ENCODE measurements around the gene ERAS. TPM values are rescaled to one million over a fixed set of nuclear protein-coding genes. Genes with fewer than 3 reads are reported as not detected.
A peak's percentile ranks its signal among the peaks of the same experiment; 100 is the strongest.

Gene ERAS
- polyA plus RNA-seq, 1 donor from 2014 or later, result 3.6 TPM

DNA sequence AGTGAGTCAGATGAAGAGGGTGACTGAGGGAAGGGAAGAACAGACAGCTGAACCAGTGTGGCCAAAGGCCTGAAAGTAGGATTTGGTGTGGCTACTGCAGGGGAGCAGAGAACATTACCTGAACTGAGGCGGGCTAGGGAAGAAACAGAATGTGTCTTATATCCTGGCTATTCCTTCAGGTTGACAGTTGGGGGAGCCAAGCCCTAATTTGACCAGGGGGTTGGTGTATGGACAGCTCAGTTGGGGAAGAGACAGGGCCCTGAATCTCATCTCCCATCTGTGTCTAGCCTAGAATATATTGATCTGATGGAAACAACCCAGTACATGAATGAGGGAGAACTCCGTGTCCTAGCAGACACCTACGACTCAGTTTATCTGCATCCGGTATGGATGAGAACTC is 20.2 kb upstream of the ERAS start:
- no peaks in the 10 kb centered on the region for H3K79me2 ChIP-seq (replicated peaks; ENCODE audit: insufficient read depth, low read length)
- H3K4me3 ChIP-seq (ENCODE audit: low read length), result no peak overlapping the region
- H3K4me2 ChIP-seq (ENCODE audit: low read length), result no peak overlapping the region
- no peaks in the 10 kb centered on the region for H3F3A ChIP-seq (ENCODE audit: insufficient read depth, low read length, poor library complexity, severe bottlenecking)
- no peaks in the 10 kb centered on the region for H3K36me3 ChIP-seq (ENCODE audit: insufficient read depth, low read length)
- H3K9me2 ChIP-seq (ENCODE audit: insufficient read depth, low read length), result no peaks in the 10 kb centered on the region
- H3K27ac ChIP-seq (ENCODE audit: low read length), result no peak overlapping the region
- TF ChIP-seq EP300 (conservative IDR thresholded peaks at IDR 0.05; ENCODE audit: poor library complexity, severe bottlenecking), result no peak
- TF ChIP-seq RAD21 (conservative IDR thresholded peaks at IDR 0.05), result peak; percentile 9
- TF ChIP-seq, protein P1, sequence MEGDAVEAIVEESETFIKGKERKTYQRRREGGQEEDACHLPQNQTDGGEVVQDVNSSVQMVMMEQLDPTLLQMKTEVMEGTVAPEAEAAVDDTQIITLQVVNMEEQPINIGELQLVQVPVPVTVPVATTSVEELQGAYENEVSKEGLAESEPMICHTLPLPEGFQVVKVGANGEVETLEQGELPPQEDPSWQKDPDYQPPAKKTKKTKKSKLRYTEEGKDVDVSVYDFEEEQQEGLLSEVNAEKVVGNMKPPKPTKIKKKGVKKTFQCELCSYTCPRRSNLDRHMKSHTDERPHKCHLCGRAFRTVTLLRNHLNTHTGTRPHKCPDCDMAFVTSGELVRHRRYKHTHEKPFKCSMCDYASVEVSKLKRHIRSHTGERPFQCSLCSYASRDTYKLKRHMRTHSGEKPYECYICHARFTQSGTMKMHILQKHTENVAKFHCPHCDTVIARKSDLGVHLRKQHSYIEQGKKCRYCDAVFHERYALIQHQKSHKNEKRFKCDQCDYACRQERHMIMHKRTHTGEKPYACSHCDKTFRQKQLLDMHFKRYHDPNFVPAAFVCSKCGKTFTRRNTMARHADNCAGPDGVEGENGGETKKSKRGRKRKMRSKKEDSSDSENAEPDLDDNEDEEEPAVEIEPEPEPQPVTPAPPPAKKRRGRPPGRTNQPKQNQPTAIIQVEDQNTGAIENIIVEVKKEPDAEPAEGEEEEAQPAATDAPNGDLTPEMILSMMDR (IDR thresholded peaks at IDR 0.05; ENCODE audit: poor library complexity, severe bottlenecking), result peak; percentile 13
- TF ChIP-seq REST (IDR thresholded peaks at IDR 0.05; ENCODE audit: borderline replicate concordance), result no peak
- no peak for TF ChIP-seq EZH2 (IDR thresholded peaks at IDR 0.05; ENCODE audit: borderline replicate concordance, insufficient read depth, low read length, poor library complexity, severe bottlenecking)
- no peak overlapping the region for H2AFZ ChIP-seq (ENCODE audit: low read depth, low read length)
- no peaks in the 10 kb centered on the region for H4K20me1 ChIP-seq (ENCODE audit: insufficient read depth)
- H3K9ac ChIP-seq (ENCODE audit: low read length), result no peak overlapping the region
- H3K9me3 ChIP-seq (ENCODE audit: low read length), result no peaks in the 10 kb centered on the region
- no peaks in the 10 kb centered on the region for H3K27me3 ChIP-seq (ENCODE audit: insufficient read depth, low read depth, low read length)

GRCh38 chrX:48813644-48814043 is 12.7 kb upstream of the ERAS start:
- TF ChIP-seq SMC3 (conservative IDR thresholded peaks at IDR 0.05; ENCODE audit: poor library complexity) (no peak), POLR2AphosphoS5 (IDR thresholded peaks at IDR 0.05) (no peak), RAD21 (conservative IDR thresholded peaks at IDR 0.05) (no peak), EP300 (conservative IDR thresholded peaks at IDR 0.05; ENCODE audit: poor library complexity, severe bottlenecking) (no peak), EZH2 (IDR thresholded peaks at IDR 0.05; ENCODE audit: borderline replicate concordance, insufficient read depth, low read length, poor library complexity, severe bottlenecking) (no peak), MXI1 (conservative IDR thresholded peaks at IDR 0.05; ENCODE audit: poor library complexity, severe bottlenecking) (no peak), REST (IDR thresholded peaks at IDR 0.05; ENCODE audit: borderline replicate concordance) (no peak), TAF1 (IDR thresholded peaks at IDR 0.05; ENCODE audit: low read depth) (no peak)
- TF ChIP-seq, protein P1 (IDR thresholded peaks at IDR 0.05; ENCODE audit: poor library complexity, severe bottlenecking), result no peak
- H3K36me3 ChIP-seq (ENCODE audit: insufficient read depth, low read length), result no peaks in the 10 kb centered on the region
- H3K9me3 ChIP-seq (ENCODE audit: low read length), result no peaks in the 10 kb centered on the region
- no peak overlapping the region for H3K27ac ChIP-seq (ENCODE audit: low read length)
- no peaks in the 10 kb centered on the region for H3K9me2 ChIP-seq (ENCODE audit: insufficient read depth, low read length)
- H4K20me1 ChIP-seq (ENCODE audit: insufficient read depth), result no peaks in the 10 kb centered on the region
- H3K27me3 ChIP-seq (ENCODE audit: insufficient read depth, low read depth, low read length), result no peaks in the 10 kb centered on the region
- H3K9ac ChIP-seq (ENCODE audit: low read length), result no peak overlapping the region
- H3K4me2 ChIP-seq (ENCODE audit: low read length), result no peak overlapping the region
- H3F3A ChIP-seq (ENCODE audit: insufficient read depth, low read length, poor library complexity, severe bottlenecking), result no peaks in the 10 kb centered on the region
- H2AFZ ChIP-seq (ENCODE audit: low read depth, low read length), result no peak overlapping the region
- H3K79me2 ChIP-seq (replicated peaks; ENCODE audit: insufficient read depth, low read length), result no peaks in the 10 kb centered on the region
- H3K4me3 ChIP-seq (ENCODE audit: low read length), result no peak overlapping the region

Measured in neural cell (in vitro differentiated cells).